Measurements from ENCODE around the gene ZBTB39. TPM values are rescaled to one million over a fixed set of nuclear protein-coding genes. Genes with fewer than 3 reads are reported as not detected.
"Not testable (repeated sequence)": the region's sequence is repeated elsewhere in the genome, so short reads cannot be mapped to it uniquely, and the experiment has no call there.

ZBTB39 gene
- total RNA-seq, 1 experiment from 2014 or later = 3.6 TPM

DNA sequence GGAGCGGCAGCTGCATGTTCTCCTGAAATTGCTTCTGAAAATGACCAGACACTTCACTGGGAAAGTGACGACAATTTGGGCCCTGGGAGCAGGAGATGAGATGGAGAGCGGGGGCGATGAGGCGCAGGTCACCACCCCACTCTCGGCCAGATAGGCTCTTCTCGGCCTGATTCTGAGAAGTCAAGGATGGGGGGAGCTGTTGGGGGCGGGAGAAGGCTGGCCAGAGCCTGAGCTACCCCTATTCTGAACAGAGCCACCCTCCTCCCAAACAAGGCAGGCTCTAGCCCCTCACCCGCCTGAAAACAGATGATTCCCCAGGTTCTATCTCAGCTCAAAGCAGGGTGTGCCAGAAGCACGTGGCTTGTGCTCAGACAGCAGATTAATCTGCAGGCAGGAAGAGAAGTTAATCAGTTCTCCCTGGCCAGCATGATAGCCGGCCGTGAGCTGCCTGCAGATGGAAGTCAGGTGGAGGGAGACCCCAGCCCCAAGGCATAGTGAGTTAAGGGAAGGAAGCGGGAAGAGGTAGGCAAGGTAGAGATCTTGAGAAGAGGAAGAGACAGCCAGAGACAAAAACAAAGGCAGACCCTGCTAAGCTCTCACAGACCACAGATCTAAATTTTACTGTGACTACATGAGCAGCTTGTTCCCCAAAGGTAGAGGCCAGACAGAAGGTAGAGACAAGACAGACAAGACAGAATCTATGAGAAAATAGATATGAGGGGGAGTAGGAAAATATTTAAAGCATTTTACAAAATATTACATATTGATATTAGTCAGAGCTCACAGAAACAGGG, 20.9 kb upstream of the ZBTB39 start:
- H3K9ac ChIP-seq (ENCODE audit: low read length) = no peak overlapping the region
- POLR2A ChIA-PET (ENCODE audit: unreplicated experiment) = no interaction called here

DNA sequence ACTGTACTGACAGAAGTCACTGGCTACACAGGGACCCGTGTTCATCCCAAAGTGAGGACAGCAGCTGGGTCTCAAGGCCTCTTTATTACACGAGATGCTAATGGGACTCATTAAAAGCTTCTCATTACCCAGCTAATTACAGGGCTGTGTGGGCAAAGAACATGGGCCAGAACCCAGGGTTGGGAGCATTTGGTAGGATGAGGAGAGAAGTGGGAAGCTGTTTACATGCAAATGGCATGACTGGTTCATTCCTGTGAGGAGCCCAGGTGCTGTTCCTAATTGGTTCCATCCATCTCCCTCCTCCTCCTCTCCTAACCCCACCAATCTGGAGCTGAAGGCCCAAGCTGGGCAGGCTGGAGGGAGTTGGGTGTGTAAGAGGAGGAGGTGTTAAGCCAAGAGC, 18.9 kb upstream of the ZBTB39 start:
- CTCF ChIA-PET = no interaction called here
- ATAC-seq = no peak
- POLR2A ChIA-PET (ENCODE audit: unreplicated experiment) = no interaction called here

More for the DNA sequence above, 20.9 kb upstream of the ZBTB39 start:
- Histone ChIP-seq H4K20me1 (ENCODE audit: low read length) (no peaks in the 10 kb centered on the region), H3K79me2 (ENCODE audit: low read length) (no peaks in the 10 kb centered on the region), H3K9me3 (ENCODE audit: low read length) (no peaks in the 10 kb centered on the region), H3K27me3 (ENCODE audit: low read length) (peaks cover 18% of the 10 kb centered on the region), H3K36me3 (ENCODE audit: low read depth, low read length) (no peaks in the 10 kb centered on the region), H3K4me1 (ENCODE audit: insufficient read depth, low read length) (no peaks in the 10 kb centered on the region), H3K4me2 (ENCODE audit: low read length) (no peak overlapping the region), H3F3A (ENCODE audit: low read length, unreplicated experiment) (no peaks in the 10 kb centered on the region), H3K27ac (ENCODE audit: low read length) (no peak overlapping the region), H3K9me2 (replicated peaks; ENCODE audit: low read length) (no peaks in the 10 kb centered on the region), H3K4me3 (ENCODE audit: low read length) (no peak overlapping the region), H2AFZ (ENCODE audit: low read length) (no peak overlapping the region)
- DNase-seq (no peak), ATAC-seq (no peak)
- TF ChIP-seq EZH2 (IDR thresholded peaks at IDR 0.05; ENCODE audit: low read length, unreplicated experiment) = no peak
- TF ChIP-seq CTCF (conservative IDR thresholded peaks at IDR 0.05; ENCODE audit: low read depth, low read length) = no peak
- TF ChIP-seq EZH2phosphoT487 (IDR thresholded peaks at IDR 0.05; ENCODE audit: borderline replicate concordance, low read length) = no peak
- intact Hi-C loops (cut with micrococcal nuclease) = no loop called here
- CTCF ChIA-PET = no interaction called here
- BruUV-seq (replicated peaks) = no TSS peak

GRCh38 chr12:57022324-57022723, 16.0 kb upstream of the ZBTB39 start:
- H3K9me3 ChIP-seq (ENCODE audit: low read length); H3K27me3 ChIP-seq (ENCODE audit: low read length); H3K9me2 ChIP-seq (replicated peaks; ENCODE audit: low read length); H3K27ac ChIP-seq (ENCODE audit: low read length); H4K20me1 ChIP-seq (ENCODE audit: low read length); DNase-seq; H3K9ac ChIP-seq (ENCODE audit: low read length); BruUV-seq (replicated peaks); intact Hi-C loops (cut with micrococcal nuclease); H2AFZ ChIP-seq (ENCODE audit: low read length); H3F3A ChIP-seq (ENCODE audit: low read length, unreplicated experiment); H3K4me2 ChIP-seq (ENCODE audit: low read length); H3K4me1 ChIP-seq (ENCODE audit: insufficient read depth, low read length); H3K4me3 ChIP-seq (ENCODE audit: low read length); POLR2A ChIA-PET (ENCODE audit: unreplicated experiment); CTCF ChIA-PET; H3K36me3 ChIP-seq (ENCODE audit: low read depth, low read length); H3K79me2 ChIP-seq (ENCODE audit: low read length); ATAC-seq: not testable (repeated sequence)

More for the DNA sequence above, 18.9 kb upstream of the ZBTB39 start:
- no peak overlapping the region for H2AFZ ChIP-seq (ENCODE audit: low read length)
- no peak overlapping the region for H3K27ac ChIP-seq (ENCODE audit: low read length)
- no peaks in the 10 kb centered on the region for H4K20me1 ChIP-seq (ENCODE audit: low read length)
- no peak overlapping the region for H3K9ac ChIP-seq (ENCODE audit: low read length)
- H3K9me3 ChIP-seq (ENCODE audit: low read length) = no peaks in the 10 kb centered on the region
- H3K9me2 ChIP-seq (replicated peaks; ENCODE audit: low read length) = no peaks in the 10 kb centered on the region
- H3K79me2 ChIP-seq (ENCODE audit: low read length) = no peaks in the 10 kb centered on the region
- BruUV-seq (replicated peaks) = no TSS peak
- H3K4me2 ChIP-seq (ENCODE audit: low read length) = no peak overlapping the region
- H3K4me1 ChIP-seq (ENCODE audit: insufficient read depth, low read length) = peaks cover under 1% of the 10 kb centered on the region; the same call in 1 of the 2 replicates
- H3K27me3 ChIP-seq (ENCODE audit: low read length) = peaks cover 18% of the 10 kb centered on the region
- H3F3A ChIP-seq (ENCODE audit: low read length, unreplicated experiment) = no peaks in the 10 kb centered on the region
- no peak for DNase-seq
- no peak for TF ChIP-seq EZH2phosphoT487 (IDR thresholded peaks at IDR 0.05; ENCODE audit: borderline replicate concordance, low read length)
- no peak for TF ChIP-seq CTCF (conservative IDR thresholded peaks at IDR 0.05; ENCODE audit: low read depth, low read length)
- no peaks in the 10 kb centered on the region for H3K36me3 ChIP-seq (ENCODE audit: low read depth, low read length)
- intact Hi-C loops (cut with micrococcal nuclease) = no loop called here
- no peak overlapping the region for H3K4me3 ChIP-seq (ENCODE audit: low read length)
